PC-3 (cell line): ENCODE measurements around the gene SGTA. TPM values are rescaled to one million over a fixed set of nuclear protein-coding genes. Genes with fewer than 3 reads are reported as not detected.

Experiments used
- ATAC-seq: fragments of 200-7000 bp; cut with Tn5 transposase; 2 replicates; pipeline ENCODE4 v1.9.1; 2020; ENCODE audit warnings: mild to moderate bottlenecking, moderate library complexity
- BruUV-seq: library from RNA; stranded (reverse); fragments of 400-500 nt; replicated peaks from 2 replicates; lab custom pipeline; 2021; lab: Mats Ljungman, UMichigan
- CTCF ChIA-PET: fragments of 300-600 bp; sonication (Branson Sonifier 250); formaldehyde crosslinking; loops from one replicate; lab custom pipeline; 2022; ENCODE audit warnings: antibody characterized with exemption; lab: Charles Lee
- POLR2A ChIA-PET: fragments of 300-600 bp; sonication (Branson Sonifier 250); formaldehyde crosslinking; loops from one replicate; lab custom pipeline; 2022; ENCODE audit warnings: antibody characterized with exemption; ENCODE audit not compliant: unreplicated experiment; lab: Charles Lee
- DNase-seq: peaks from one replicate; pipeline ENCODE4 v3.0.0-alpha.2; 2015
- H2AFZ ChIP-seq: fragments of 300-600 bp; sonication (generic); 2 replicates; pipeline ENCODE4 v1.6.0; 2016; ENCODE audit warnings: antibody characterized with exemption, low read length
- H3F3A ChIP-seq: fragments of 300-600 bp; sonication (generic); one replicate; pipeline ENCODE4 v1.6.0; 2017; ENCODE audit warnings: antibody characterized with exemption, low read length, control low read depth, mild to moderate bottlenecking; ENCODE audit not compliant: unreplicated experiment
- H3K27ac ChIP-seq: fragments of 300-600 bp; sonication (generic); 2 replicates; pipeline ENCODE4 v1.5.1; 2016; ENCODE audit warnings: mild to moderate bottlenecking, low read length
- H3K27me3 ChIP-seq: fragments of 300-600 bp; sonication (generic); 2 replicates; pipeline ENCODE4 v1.6.1; 2016; ENCODE audit warnings: low read length, mixed read lengths
- H3K36me3 ChIP-seq: fragments of 300-600 bp; sonication (generic); 2 replicates; pipeline ENCODE4 v1.6.1; 2016; ENCODE audit warnings: low read depth, mixed run types, low read length, mixed read lengths
- H3K4me1 ChIP-seq: fragments of 300-600 bp; sonication (generic); 2 replicates; pipeline ENCODE4 v1.5.1; 2016; ENCODE audit warnings: low read length; ENCODE audit not compliant: insufficient read depth
- H3K4me2 ChIP-seq: fragments of 300-600 bp; sonication (generic); 2 replicates; pipeline ENCODE4 v1.6.0; 2016; ENCODE audit warnings: low read length
- H3K4me3 ChIP-seq: fragments of 300-600 bp; sonication (generic); 2 replicates; pipeline ENCODE4 v1.5.1; 2016; ENCODE audit warnings: mild to moderate bottlenecking, low read length, mixed read lengths
- H3K79me2 ChIP-seq: fragments of 300-600 bp; sonication (generic); 2 replicates; pipeline ENCODE4 v1.6.1; 2017; ENCODE audit warnings: low read length, mixed read lengths
- H3K9ac ChIP-seq: fragments of 300-600 bp; sonication (generic); 2 replicates; pipeline ENCODE4 v1.6.0; 2016; ENCODE audit warnings: mild to moderate bottlenecking, low read length
- H3K9me2 ChIP-seq: fragments of 300-600 bp; sonication (generic); replicated peaks from 2 replicates; pipeline ENCODE4 v1.6.1; 2016; ENCODE audit warnings: mixed run types, low read length, mixed read lengths
- H3K9me3 ChIP-seq: fragments of 300-600 bp; sonication (generic); 2 replicates; pipeline ENCODE4 v1.6.1; 2016; ENCODE audit warnings: low read length, mixed read lengths
- H4K20me1 ChIP-seq: fragments of 300-600 bp; sonication (generic); 2 replicates; pipeline ENCODE4 v1.6.1; 2016; ENCODE audit warnings: low read length, mixed read lengths
- EZH2 ChIP-seq: fragments of 300-600 bp; sonication (generic); IDR thresholded peaks from one replicate; pipeline ENCODE4 v1.6.1; 2017; ENCODE audit warnings: antibody characterized with exemption, mild to moderate bottlenecking, low read length; ENCODE audit not compliant: unreplicated experiment
- EZH2phosphoT487 ChIP-seq: fragments of 300-600 bp; sonication (generic); IDR thresholded peaks from 2 replicates; pipeline ENCODE4 v1.6.1; 2018; ENCODE audit warnings: mild to moderate bottlenecking, antibody characterized with exemption, low read length, borderline replicate concordance
- intact Hi-C: fragments of 100-400 bp; cut with micrococcal nuclease; formaldehyde crosslinking; loops from 2 replicates; pipeline ENCODE4 v1.9.0; 2023
- total RNA-seq: library from RNA; depleted of rRNA; stranded (reverse); fragments of >200 nt; gene quantifications from 2 replicates; pipeline ENCODE4 v1.2.3, GENCODE V29; 2014
- TF ChIP-seq, protein P1 (sequence below): fragments of 300-600 bp; sonication (generic); conservative IDR thresholded peaks from 2 replicates; pipeline ENCODE4 v1.5.1; 2017; ENCODE audit warnings: antibody characterized with exemption, low read depth, mild to moderate bottlenecking, low read length

The SGTA gene
- total RNA-seq, 1 experiment from 2014 or later, result 78.6 TPM

- Histone ChIP-seq H3K9me3 (no peaks in the 10 kb centered on the region), H3K79me2 (peaks cover 88% of the 10 kb centered on the region), H3K4me1 (no peaks in the 10 kb centered on the region), H4K20me1 (peaks cover 13% of the 10 kb centered on the region; the same call in 1 of the 2 replicates), H3K4me2 (no peak overlapping the region), H3K4me3 (no peak overlapping the region), H3K36me3 (no peaks in the 10 kb centered on the region), H2AFZ (no peak overlapping the region), H3F3A (no peaks in the 10 kb centered on the region), H3K27ac (no peak overlapping the region), H3K9ac (no peak overlapping the region), H3K9me2 (no peaks in the 10 kb centered on the region), H3K27me3 (no peaks in the 10 kb centered on the region)
- TF ChIP-seq EZH2, result no peak
- no peak for TF ChIP-seq EZH2phosphoT487
- TF ChIP-seq, protein P1, sequence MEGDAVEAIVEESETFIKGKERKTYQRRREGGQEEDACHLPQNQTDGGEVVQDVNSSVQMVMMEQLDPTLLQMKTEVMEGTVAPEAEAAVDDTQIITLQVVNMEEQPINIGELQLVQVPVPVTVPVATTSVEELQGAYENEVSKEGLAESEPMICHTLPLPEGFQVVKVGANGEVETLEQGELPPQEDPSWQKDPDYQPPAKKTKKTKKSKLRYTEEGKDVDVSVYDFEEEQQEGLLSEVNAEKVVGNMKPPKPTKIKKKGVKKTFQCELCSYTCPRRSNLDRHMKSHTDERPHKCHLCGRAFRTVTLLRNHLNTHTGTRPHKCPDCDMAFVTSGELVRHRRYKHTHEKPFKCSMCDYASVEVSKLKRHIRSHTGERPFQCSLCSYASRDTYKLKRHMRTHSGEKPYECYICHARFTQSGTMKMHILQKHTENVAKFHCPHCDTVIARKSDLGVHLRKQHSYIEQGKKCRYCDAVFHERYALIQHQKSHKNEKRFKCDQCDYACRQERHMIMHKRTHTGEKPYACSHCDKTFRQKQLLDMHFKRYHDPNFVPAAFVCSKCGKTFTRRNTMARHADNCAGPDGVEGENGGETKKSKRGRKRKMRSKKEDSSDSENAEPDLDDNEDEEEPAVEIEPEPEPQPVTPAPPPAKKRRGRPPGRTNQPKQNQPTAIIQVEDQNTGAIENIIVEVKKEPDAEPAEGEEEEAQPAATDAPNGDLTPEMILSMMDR, result no peak
- BruUV-seq, result no TSS peak
- intact Hi-C loops, result no loop called here
- no peak for ATAC-seq
- ChIA-PET CTCF (no interaction called here), POLR2A (no interaction called here)
- DNase-seq, result no peak
Observed at GRCh38 chr19:2774953-2775555, 8.0 kb downstream of the SGTA start.

DNA sequence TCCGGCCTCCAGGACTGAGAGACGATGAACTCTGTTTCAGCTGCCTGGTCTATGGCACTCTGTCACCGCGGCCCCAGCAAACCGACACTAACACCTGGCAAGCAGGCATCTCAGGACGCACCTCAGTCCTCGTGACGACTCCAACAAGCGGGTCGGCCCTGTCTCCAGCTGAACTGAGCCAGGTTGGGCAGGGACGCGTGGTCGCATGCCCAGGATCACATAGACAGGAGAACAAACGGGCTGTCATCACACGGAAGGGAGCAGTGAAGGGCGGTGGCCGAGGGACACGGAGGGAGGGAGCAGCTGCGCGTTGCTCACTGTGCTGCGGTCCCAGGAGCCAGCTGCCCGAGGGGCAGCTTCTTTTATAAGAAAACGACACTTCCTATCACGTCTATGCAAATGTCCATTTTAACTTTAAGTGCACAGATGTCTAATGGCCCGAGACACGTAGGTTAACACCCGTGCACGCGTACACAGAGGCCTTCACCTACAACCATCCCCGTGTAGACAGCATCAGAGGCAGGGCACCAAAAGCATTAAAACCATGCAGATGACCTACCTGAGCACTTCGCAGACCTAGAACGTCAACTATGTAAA is 8.9 kb downstream of the SGTA start:
- H3K9me2 ChIP-seq, result no peaks in the 10 kb centered on the region
- H3K36me3 ChIP-seq, result no peaks in the 10 kb centered on the region
- no peak overlapping the region for H3K4me2 ChIP-seq
- intact Hi-C loops, result no loop called here
- H3F3A ChIP-seq, result no peaks in the 10 kb centered on the region
- no peak overlapping the region for H3K4me3 ChIP-seq
- no peak for DNase-seq
- H3K4me1 ChIP-seq, result no peaks in the 10 kb centered on the region
- no peaks in the 10 kb centered on the region for H3K9me3 ChIP-seq
- no peak for TF ChIP-seq EZH2phosphoT487
- TF ChIP-seq EZH2, result no peak
- TF ChIP-seq, protein P1, result no peak
- H3K79me2 ChIP-seq, result peaks cover 81% of the 10 kb centered on the region
- H3K27me3 ChIP-seq, result no peaks in the 10 kb centered on the region
- CTCF ChIA-PET, result no interaction called here
- BruUV-seq, result no TSS peak
- peaks cover 13% of the 10 kb centered on the region; the same call in 1 of the 2 replicates for H4K20me1 ChIP-seq
- H3K27ac ChIP-seq, result no peak overlapping the region
- no peak overlapping the region for H2AFZ ChIP-seq
- no peak for ATAC-seq
- POLR2A ChIA-PET, result no interaction called here
- no peak overlapping the region for H3K9ac ChIP-seq
